ENCODE results near the gene PLXNA1.

The PLXNA1 gene

DNA sequence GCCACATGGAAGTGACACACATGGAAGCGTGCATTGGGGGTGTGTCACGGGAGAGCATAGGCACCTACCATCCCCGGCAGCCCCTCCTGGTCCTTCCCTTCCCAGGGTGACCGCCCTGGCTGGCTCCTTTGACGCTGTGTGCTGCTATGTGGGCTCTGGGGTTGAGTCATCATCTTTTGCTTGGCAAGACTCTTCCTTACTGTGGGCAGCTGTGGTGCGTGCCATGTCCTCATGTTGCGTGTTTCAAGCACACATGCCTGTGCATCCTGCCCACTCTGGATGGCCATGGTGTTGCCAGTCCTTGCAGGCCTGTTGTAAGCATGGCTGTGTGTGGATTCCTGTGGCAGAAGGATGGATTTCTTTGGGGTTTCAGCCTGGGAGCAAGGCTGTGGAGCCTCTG lies 14.0 kb downstream of the PLXNA1 start:
- Histone ChIP-seq H3K79me2 (ENCODE audit: insufficient read depth, low read length) (no peaks in the 10 kb centered on the region), H3K9me2 (replicated peaks; ENCODE audit: low read depth, low read length) (no peaks in the 10 kb centered on the region), H4K20me1 (ENCODE audit: insufficient read depth, low read length, poor library complexity, severe bottlenecking) (no peaks in the 10 kb centered on the region), H3K4me3 (ENCODE audit: low read length, poor library complexity, severe bottlenecking) (no peak overlapping the region), H3K36me3 (ENCODE audit: insufficient read depth, low read length) (no peaks in the 10 kb centered on the region), H3K27me3 (ENCODE audit: insufficient read depth, low read length, poor library complexity, severe bottlenecking) (no peaks in the 10 kb centered on the region), H3K9ac (ENCODE audit: low read depth, low read length, poor library complexity, severe bottlenecking) (no peak overlapping the region), H3K4me1 (ENCODE audit: insufficient read depth, low read length, poor library complexity, severe bottlenecking) (no peaks in the 10 kb centered on the region), H3K9me3 (ENCODE audit: insufficient read depth, low read depth, low read length) (no peaks in the 10 kb centered on the region), H3F3A (ENCODE audit: low read depth) (no peaks in the 10 kb centered on the region), H2AFZ (ENCODE audit: low read length) (no peak overlapping the region), H3K4me2 (ENCODE audit: low read depth, low read length, poor library complexity, severe bottlenecking) (no peak overlapping the region)
- TF ChIP-seq EZH2phosphoT487 (IDR thresholded peaks at IDR 0.05; ENCODE audit: borderline replicate concordance), result no peak
- TF ChIP-seq, protein P1, sequence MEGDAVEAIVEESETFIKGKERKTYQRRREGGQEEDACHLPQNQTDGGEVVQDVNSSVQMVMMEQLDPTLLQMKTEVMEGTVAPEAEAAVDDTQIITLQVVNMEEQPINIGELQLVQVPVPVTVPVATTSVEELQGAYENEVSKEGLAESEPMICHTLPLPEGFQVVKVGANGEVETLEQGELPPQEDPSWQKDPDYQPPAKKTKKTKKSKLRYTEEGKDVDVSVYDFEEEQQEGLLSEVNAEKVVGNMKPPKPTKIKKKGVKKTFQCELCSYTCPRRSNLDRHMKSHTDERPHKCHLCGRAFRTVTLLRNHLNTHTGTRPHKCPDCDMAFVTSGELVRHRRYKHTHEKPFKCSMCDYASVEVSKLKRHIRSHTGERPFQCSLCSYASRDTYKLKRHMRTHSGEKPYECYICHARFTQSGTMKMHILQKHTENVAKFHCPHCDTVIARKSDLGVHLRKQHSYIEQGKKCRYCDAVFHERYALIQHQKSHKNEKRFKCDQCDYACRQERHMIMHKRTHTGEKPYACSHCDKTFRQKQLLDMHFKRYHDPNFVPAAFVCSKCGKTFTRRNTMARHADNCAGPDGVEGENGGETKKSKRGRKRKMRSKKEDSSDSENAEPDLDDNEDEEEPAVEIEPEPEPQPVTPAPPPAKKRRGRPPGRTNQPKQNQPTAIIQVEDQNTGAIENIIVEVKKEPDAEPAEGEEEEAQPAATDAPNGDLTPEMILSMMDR (conservative IDR thresholded peaks at IDR 0.05; ENCODE audit: low read length), result no peak

DNA sequence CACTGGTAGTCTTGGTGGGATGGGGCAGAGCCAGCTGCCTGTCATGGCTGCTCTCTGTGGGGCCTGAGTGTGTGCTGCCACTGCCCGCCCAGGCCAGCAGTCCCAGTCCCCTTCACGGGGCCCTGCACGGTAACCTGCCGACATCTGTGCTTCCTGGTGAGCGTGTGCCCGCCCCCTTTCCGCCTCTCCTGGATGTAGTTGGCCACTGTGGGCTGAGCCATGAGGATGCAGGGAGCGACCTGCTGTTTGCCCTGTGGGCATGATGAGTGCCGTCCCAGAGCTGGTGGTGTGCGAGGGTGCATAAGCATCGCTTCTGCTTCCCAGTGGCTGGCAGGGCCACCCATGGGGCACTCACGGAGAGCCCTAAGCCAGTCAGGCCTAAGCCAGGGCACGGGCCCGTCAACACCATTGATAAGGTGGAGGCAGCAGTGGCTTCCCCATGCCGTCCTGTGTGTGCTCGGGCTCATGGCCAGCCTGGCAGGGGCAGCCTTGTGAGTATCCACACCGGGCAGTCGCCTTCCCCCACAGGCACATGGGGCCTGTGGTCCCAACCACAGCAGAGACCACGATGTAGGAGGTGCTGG lies 14.6 kb downstream of the PLXNA1 start:
- no peak overlapping the region for H3K4me2 ChIP-seq (ENCODE audit: low read depth, low read length, poor library complexity, severe bottlenecking)
- no peak overlapping the region for H3K4me3 ChIP-seq (ENCODE audit: low read length, poor library complexity, severe bottlenecking)
- H3K9ac ChIP-seq (ENCODE audit: low read depth, low read length, poor library complexity, severe bottlenecking), result no peak overlapping the region
- no peaks in the 10 kb centered on the region for H3K36me3 ChIP-seq (ENCODE audit: insufficient read depth, low read length)
- no peaks in the 10 kb centered on the region for H3K79me2 ChIP-seq (ENCODE audit: insufficient read depth, low read length)
- H3K27me3 ChIP-seq (ENCODE audit: insufficient read depth, low read length, poor library complexity, severe bottlenecking), result no peaks in the 10 kb centered on the region
- no peaks in the 10 kb centered on the region for H3F3A ChIP-seq (ENCODE audit: low read depth)
- no peak for TF ChIP-seq EZH2phosphoT487 (IDR thresholded peaks at IDR 0.05; ENCODE audit: borderline replicate concordance)
- TF ChIP-seq, protein P1 (conservative IDR thresholded peaks at IDR 0.05; ENCODE audit: low read length), result no peak
- no peaks in the 10 kb centered on the region for H3K4me1 ChIP-seq (ENCODE audit: insufficient read depth, low read length, poor library complexity, severe bottlenecking)
- H3K9me2 ChIP-seq (replicated peaks; ENCODE audit: low read depth, low read length), result no peaks in the 10 kb centered on the region
- no peaks in the 10 kb centered on the region for H4K20me1 ChIP-seq (ENCODE audit: insufficient read depth, low read length, poor library complexity, severe bottlenecking)
- no peaks in the 10 kb centered on the region for H3K9me3 ChIP-seq (ENCODE audit: insufficient read depth, low read depth, low read length)
- H2AFZ ChIP-seq (ENCODE audit: low read length), result no peak overlapping the region

DNA sequence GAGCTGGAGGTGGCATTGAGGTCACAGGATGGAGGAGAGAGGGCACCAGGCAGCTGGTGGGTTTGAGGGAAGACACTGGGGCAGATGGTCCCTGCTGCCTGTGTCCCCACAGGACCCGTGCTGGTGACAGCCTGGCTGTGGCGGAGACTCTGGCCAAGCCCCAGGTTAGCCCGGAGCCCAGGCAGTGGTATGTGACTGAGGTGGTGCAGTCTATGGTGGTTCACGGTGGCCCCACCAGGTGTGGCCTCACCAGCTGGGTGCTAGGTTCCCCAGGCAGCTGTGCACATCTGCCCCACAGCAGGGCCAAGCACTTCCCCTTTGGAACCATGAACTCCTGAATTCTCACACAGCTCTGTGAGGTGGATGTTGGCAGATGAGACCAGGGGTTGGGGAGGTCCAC lies 15.4 kb downstream of the PLXNA1 start:
- no peaks in the 10 kb centered on the region for H3K79me2 ChIP-seq (ENCODE audit: insufficient read depth, low read length)
- no peak overlapping the region for H3K4me2 ChIP-seq (ENCODE audit: low read depth, low read length, poor library complexity, severe bottlenecking)
- no peaks in the 10 kb centered on the region for H3K36me3 ChIP-seq (ENCODE audit: insufficient read depth, low read length)
- no peak overlapping the region for H3K9ac ChIP-seq (ENCODE audit: low read depth, low read length, poor library complexity, severe bottlenecking)
- no peaks in the 10 kb centered on the region for H4K20me1 ChIP-seq (ENCODE audit: insufficient read depth, low read length, poor library complexity, severe bottlenecking)
- H3K9me3 ChIP-seq (ENCODE audit: insufficient read depth, low read depth, low read length), result no peaks in the 10 kb centered on the region
- no peaks in the 10 kb centered on the region for H3K27me3 ChIP-seq (ENCODE audit: insufficient read depth, low read length, poor library complexity, severe bottlenecking)
- H3K4me1 ChIP-seq (ENCODE audit: insufficient read depth, low read length, poor library complexity, severe bottlenecking), result no peaks in the 10 kb centered on the region
- H2AFZ ChIP-seq (ENCODE audit: low read length), result no peak overlapping the region
- no peak overlapping the region for H3K4me3 ChIP-seq (ENCODE audit: low read length, poor library complexity, severe bottlenecking)
- no peaks in the 10 kb centered on the region for H3F3A ChIP-seq (ENCODE audit: low read depth)
- no peak for TF ChIP-seq EZH2phosphoT487 (IDR thresholded peaks at IDR 0.05; ENCODE audit: borderline replicate concordance)
- TF ChIP-seq, protein P1 (conservative IDR thresholded peaks at IDR 0.05; ENCODE audit: low read length), result no peak
- no peaks in the 10 kb centered on the region for H3K9me2 ChIP-seq (replicated peaks; ENCODE audit: low read depth, low read length)

All from Loucy (cell line).